Neural progenitor cell (in vitro differentiated cells): ENCODE data around the gene MRE11.

Source experiments
- CTCF ChIP-seq: fragments of 200-600 bp; sonication (generic); IDR thresholded peaks from 2 replicates; pipeline ENCODE4 v1.5.1; 2017; ENCODE audit warnings: antibody characterized with exemption, mild to moderate bottlenecking
- EZH2phosphoT487 ChIP-seq: fragments of 200-600 bp; sonication (generic); IDR thresholded peaks from 2 replicates; pipeline ENCODE4 v1.6.1; 2017; ENCODE audit warnings: antibody characterized with exemption

- peak; percentile 81 for TF ChIP-seq CTCF
- no peak for TF ChIP-seq EZH2phosphoT487
These were observed 11.1 kb upstream of the MRE11 start for GRCh38 chr11:94504689-94505293.
